Measurements from ENCODE around the gene FANCB. TPM values are rescaled to one million over a fixed set of nuclear protein-coding genes. Genes with fewer than 3 reads are reported as not detected.

The FANCB gene
- polyA plus RNA-seq, 1 of the 3 experiments (the other 2 are of a cell fraction) = 0.81 TPM

DNA sequence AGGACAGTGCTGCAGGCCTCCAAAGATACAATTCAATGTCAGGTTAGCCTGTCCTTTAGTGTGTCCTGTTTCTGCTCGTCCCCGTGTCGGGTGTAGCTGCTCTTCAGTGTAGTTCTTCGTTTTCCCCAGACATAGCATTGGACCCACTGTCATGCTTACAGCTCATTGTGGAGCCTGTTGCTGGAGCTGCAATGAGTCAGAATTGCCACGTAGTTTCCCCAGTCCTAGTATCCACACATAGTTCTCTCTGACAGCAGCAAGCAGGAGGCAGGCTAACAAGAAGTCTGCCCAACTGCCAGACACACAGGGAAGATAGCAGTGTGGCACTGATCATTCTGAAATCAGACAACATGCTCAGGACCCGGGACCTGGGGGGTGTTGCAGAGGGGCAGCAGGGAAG is 49.6 kb upstream of the FANCB start:
- Histone ChIP-seq H3K27me3 (ENCODE audit: insufficient read depth) (no peaks in the 10 kb centered on the region), H3K4me1 (ENCODE audit: control insufficient read depth in 1 of 2, insufficient read depth in 2 of 2, low read depth in 1 of 2, low read length in 1 of 2) (0 out of 4 replicates have a peak, but pooled peaks cover 0 to 11% of the 10 kb centered on the region in 2 experiments), H3K9ac (peak overlapping the region; percentile 24; the same call in 1 of the 2 replicates), H3K4me3 (ENCODE audit: low read depth in 2 of 2, low read length in 1 of 2) (no peak overlapping the region), H3K9me3 (no peaks in the 10 kb centered on the region), H3K9me2 (no peaks in the 10 kb centered on the region), H2AFZ (ENCODE audit: low read depth) (no peak overlapping the region), H3K79me2 (ENCODE audit: insufficient read depth) (no peaks in the 10 kb centered on the region), H3F3A (replicated peaks; ENCODE audit: insufficient read depth) (peaks cover 8% of the 10 kb centered on the region), H3K27ac (ENCODE audit: low read depth in 2 of 2, low read length in 1 of 2) (peak overlapping the region in 1 of 2 experiments; percentile 59; a peak in 2 of 4 replicates), H3K36me3 (replicated peaks in 1 of 2; ENCODE audit: control insufficient read depth in 1 of 2, insufficient read depth in 2 of 2, low read length in 1 of 2) (no peaks in the 10 kb centered on the region), H3K4me2 (no peak overlapping the region), H4K20me1 (ENCODE audit: insufficient read depth) (no peaks in the 10 kb centered on the region)
- no peak for DNase-seq
- POLR2A ChIA-PET = interaction anchor here (0.8 kb wide), 1 partner anchor 98 kb away, joined by 3 read pairs; no protein-coding TSS in a partner anchor
- TF ChIP-seq FOSL2 (IDR thresholded peaks at IDR 0.05; ENCODE audit: borderline replicate concordance, low read depth) (peak; percentile 24; the same call in 1 of the 2 replicates), JUND (IDR thresholded peaks at IDR 0.05) (peak; percentile 35; the same call in 1 of the 2 replicates), FOXJ3 (CRISPR knock-in tag; IDR thresholded peaks at IDR 0.05) (no peak), RXRA (IDR thresholded peaks at IDR 0.05; ENCODE audit: borderline replicate concordance, low read depth) (no peak)
- TF ChIP-seq, protein P1, sequence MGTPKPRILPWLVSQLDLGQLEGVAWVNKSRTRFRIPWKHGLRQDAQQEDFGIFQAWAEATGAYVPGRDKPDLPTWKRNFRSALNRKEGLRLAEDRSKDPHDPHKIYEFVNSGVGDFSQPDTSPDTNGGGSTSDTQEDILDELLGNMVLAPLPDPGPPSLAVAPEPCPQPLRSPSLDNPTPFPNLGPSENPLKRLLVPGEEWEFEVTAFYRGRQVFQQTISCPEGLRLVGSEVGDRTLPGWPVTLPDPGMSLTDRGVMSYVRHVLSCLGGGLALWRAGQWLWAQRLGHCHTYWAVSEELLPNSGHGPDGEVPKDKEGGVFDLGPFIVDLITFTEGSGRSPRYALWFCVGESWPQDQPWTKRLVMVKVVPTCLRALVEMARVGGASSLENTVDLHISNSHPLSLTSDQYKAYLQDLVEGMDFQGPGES (IDR thresholded peaks at IDR 0.05; ENCODE audit: low read depth, low read length) = no peak
- 49% methylated on average over 5 of the region's 6 CpGs for WGBS (ENCODE audit: low lambda C conversion rate)
- CTCF ChIA-PET = no interaction called here

DNA sequence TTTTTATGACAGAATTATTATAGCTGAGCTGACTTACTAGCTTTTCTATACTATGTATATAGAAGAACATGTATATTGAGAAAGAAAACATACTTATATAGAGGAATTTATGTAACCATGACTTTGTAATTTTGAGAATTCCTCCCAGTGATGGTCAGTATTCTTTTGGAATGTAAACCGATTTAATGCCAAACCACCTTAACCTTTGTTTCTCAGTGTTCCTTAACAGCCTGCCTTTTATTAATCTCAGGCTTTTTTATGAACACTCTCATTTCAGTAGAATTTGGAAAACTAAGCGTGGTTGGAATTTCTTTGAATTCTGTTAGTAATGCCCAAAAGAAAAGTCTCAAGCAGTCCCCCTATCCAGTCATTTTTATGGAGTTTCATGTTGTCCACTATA is 47.3 kb upstream of the FANCB start:
- ChIA-PET POLR2A (no interaction called here), CTCF (interaction anchor here (0.9 kb wide), 1 partner anchor 60 kb away, joined by 3 read pairs; no protein-coding TSS in a partner anchor)
- H3K4me1 ChIP-seq (ENCODE audit: control insufficient read depth in 1 of 2, insufficient read depth in 2 of 2, low read depth in 1 of 2, low read length in 1 of 2) = peaks cover 5 to 9% of the 10 kb centered on the region in 2 experiments; a peak in 2 of 4 replicates
- TF ChIP-seq TCF12 (IDR thresholded peaks at IDR 0.05) (0 out of 2 replicates have a peak, but pooled peaks have one; percentile 12), FOXM1 (IDR thresholded peaks at IDR 0.05; ENCODE audit: low read depth) (no peak), EP300 (IDR thresholded peaks at IDR 0.05; ENCODE audit: borderline replicate concordance in 1 of 2, low read depth in 1 of 2, low read length in 1 of 2) (peak in 1 of 2 experiments; percentile 21; a peak in 1 of 4 replicates)
- H2AFZ ChIP-seq (ENCODE audit: low read depth) = no peak overlapping the region
- H3K79me2 ChIP-seq (ENCODE audit: insufficient read depth) = no peaks in the 10 kb centered on the region
- no peak for DNase-seq
- no peaks in the 10 kb centered on the region for H3K36me3 ChIP-seq (replicated peaks in 1 of 2; ENCODE audit: control insufficient read depth in 1 of 2, insufficient read depth in 2 of 2, low read length in 1 of 2)
- peaks cover 8% of the 10 kb centered on the region for H3F3A ChIP-seq (replicated peaks; ENCODE audit: insufficient read depth)
- no peaks in the 10 kb centered on the region for H4K20me1 ChIP-seq (ENCODE audit: insufficient read depth)
- H3K4me3 ChIP-seq (ENCODE audit: low read depth in 2 of 2, low read length in 1 of 2) = no peak overlapping the region
- peak overlapping the region in 1 of 2 experiments; percentile 42; a peak in 2 of 4 replicates for H3K27ac ChIP-seq (ENCODE audit: low read depth in 2 of 2, low read length in 1 of 2)
- no peak overlapping the region for H3K9ac ChIP-seq
- H3K9me2 ChIP-seq = no peaks in the 10 kb centered on the region
- no peak overlapping the region for H3K4me2 ChIP-seq
- no peaks in the 10 kb centered on the region for H3K9me3 ChIP-seq
- H3K27me3 ChIP-seq (ENCODE audit: insufficient read depth) = no peaks in the 10 kb centered on the region
- WGBS (ENCODE audit: low lambda C conversion rate) = 41% methylated on average over 2 of the region's 2 CpGs

DNA sequence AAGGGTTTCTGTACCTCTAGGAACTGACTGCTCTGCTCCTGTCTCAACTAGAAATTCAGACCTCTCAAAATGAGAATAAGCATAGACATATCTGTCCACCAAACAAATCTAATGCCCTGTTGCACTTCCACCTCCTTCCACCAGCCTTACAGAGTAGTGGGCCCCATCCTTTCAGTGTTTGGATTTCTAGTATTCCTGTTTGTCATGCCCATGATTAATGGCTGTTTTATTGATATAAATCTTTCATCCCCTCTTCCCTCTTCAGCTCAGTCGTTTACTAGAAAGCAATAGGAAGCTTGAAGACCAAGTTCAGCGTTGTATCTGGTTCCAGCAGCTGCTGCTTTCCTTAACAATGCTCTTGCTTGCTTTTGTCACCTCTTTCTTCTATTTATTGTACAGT is 46.5 kb upstream of the FANCB start:
- Histone ChIP-seq H3K79me2 (ENCODE audit: insufficient read depth) (no peaks in the 10 kb centered on the region), H3K27ac (ENCODE audit: low read depth in 2 of 2, low read length in 1 of 2) (0 out of 4 replicates have a peak overlapping the region, but pooled peaks of 1 of the 2 experiments have one; percentile 15), H3K9me2 (no peaks in the 10 kb centered on the region), H3K36me3 (replicated peaks in 1 of 2; ENCODE audit: control insufficient read depth in 1 of 2, insufficient read depth in 2 of 2, low read length in 1 of 2) (peaks cover 0 to 3% of the 10 kb centered on the region in 2 experiments), H3K4me3 (ENCODE audit: low read depth in 2 of 2, low read length in 1 of 2) (no peak overlapping the region), H2AFZ (ENCODE audit: low read depth) (no peak overlapping the region), H3K4me1 (ENCODE audit: control insufficient read depth in 1 of 2, insufficient read depth in 2 of 2, low read depth in 1 of 2, low read length in 1 of 2) (peaks cover 5 to 9% of the 10 kb centered on the region in 2 experiments; a peak in 2 of 4 replicates), H3K9me3 (no peaks in the 10 kb centered on the region), H3F3A (replicated peaks; ENCODE audit: insufficient read depth) (peaks cover 12% of the 10 kb centered on the region), H3K9ac (no peak overlapping the region), H3K27me3 (ENCODE audit: insufficient read depth) (no peaks in the 10 kb centered on the region), H3K4me2 (no peak overlapping the region), H4K20me1 (ENCODE audit: insufficient read depth) (no peaks in the 10 kb centered on the region)
- POLR2A ChIA-PET = no interaction called here
- 21% methylated on average over 2 of the region's 2 CpGs for WGBS (ENCODE audit: low lambda C conversion rate)
- DNase-seq = no peak
- CTCF ChIA-PET = no interaction called here
- no peak for TF ChIP-seq YY1 (IDR thresholded peaks at IDR 0.05; ENCODE audit: low read depth)
- no peak for TF ChIP-seq FOXM1 (IDR thresholded peaks at IDR 0.05; ENCODE audit: low read depth)
- TF ChIP-seq, protein P2, sequence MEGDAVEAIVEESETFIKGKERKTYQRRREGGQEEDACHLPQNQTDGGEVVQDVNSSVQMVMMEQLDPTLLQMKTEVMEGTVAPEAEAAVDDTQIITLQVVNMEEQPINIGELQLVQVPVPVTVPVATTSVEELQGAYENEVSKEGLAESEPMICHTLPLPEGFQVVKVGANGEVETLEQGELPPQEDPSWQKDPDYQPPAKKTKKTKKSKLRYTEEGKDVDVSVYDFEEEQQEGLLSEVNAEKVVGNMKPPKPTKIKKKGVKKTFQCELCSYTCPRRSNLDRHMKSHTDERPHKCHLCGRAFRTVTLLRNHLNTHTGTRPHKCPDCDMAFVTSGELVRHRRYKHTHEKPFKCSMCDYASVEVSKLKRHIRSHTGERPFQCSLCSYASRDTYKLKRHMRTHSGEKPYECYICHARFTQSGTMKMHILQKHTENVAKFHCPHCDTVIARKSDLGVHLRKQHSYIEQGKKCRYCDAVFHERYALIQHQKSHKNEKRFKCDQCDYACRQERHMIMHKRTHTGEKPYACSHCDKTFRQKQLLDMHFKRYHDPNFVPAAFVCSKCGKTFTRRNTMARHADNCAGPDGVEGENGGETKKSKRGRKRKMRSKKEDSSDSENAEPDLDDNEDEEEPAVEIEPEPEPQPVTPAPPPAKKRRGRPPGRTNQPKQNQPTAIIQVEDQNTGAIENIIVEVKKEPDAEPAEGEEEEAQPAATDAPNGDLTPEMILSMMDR (IDR thresholded peaks at IDR 0.05) = no peak
- no peak for TF ChIP-seq MXI1 (IDR thresholded peaks at IDR 0.05; ENCODE audit: low read depth, low read length)
- TF ChIP-seq NRF1 (IDR thresholded peaks at IDR 0.05; ENCODE audit: low read depth, low read length) = no peak
- TF ChIP-seq, protein P3, sequence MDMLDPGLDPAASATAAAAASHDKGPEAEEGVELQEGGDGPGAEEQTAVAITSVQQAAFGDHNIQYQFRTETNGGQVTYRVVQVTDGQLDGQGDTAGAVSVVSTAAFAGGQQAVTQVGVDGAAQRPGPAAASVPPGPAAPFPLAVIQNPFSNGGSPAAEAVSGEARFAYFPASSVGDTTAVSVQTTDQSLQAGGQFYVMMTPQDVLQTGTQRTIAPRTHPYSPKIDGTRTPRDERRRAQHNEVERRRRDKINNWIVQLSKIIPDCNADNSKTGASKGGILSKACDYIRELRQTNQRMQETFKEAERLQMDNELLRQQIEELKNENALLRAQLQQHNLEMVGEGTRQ (IDR thresholded peaks at IDR 0.05; ENCODE audit: borderline replicate concordance, low read depth, low read length) = no peak
